DMS153 treated with DMSO at 0.1 percent for 48 hours (cell line): ENCODE data around the gene KCND3.
"Not testable (repeated sequence)": the region's sequence is repeated elsewhere in the genome, so short reads cannot be mapped to it uniquely, and the experiment has no call there.

Source experiments
- DNase-seq: peaks from one replicate; lab custom pipeline; 2025; ENCODE audit not compliant: unreplicated experiment; lab: John Stamatoyannopoulos, UW

Gene KCND3

DNA sequence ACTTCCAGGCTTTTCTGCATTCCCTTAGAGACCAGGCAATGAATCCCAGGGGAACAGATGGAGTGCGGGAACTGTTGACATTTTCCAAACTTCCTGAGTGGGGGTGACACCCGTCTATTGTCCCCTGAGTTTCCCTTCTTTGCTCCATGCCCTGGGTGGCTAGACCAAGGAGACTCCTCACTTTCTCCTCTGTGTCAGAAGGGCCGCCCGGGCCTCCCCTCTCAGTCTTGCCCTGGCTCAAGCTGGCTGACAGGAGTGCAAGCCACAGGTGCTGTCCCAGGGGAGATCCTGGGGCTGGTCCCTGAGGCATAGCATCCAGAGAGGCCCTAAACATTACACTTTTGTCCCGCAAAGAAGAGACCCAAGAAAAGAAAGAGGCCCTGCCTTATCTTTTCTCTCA, 170.9 kb downstream of the KCND3 start:
- no peak for DNase-seq

DNA sequence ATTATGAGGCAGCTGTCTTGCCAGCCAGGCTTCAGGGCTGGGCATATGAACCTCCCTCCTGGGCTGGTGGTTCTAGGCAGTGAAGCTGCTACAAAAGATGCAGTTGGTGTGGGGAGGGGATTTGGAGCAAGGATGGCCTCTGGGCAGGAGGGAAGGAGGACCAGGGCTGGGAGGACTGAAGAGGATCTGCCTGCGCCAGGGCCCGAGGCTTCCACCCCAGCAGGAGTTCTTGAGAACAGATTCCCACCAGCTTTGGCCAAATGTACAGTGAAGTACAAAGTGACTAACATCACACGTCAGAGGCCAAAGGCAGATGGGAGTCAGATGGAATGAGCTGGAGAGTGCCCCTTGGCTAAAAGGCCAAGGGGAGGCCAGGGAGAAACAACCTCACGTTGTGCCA, 171.4 kb downstream of the KCND3 start:
- no peak for DNase-seq

DNA sequence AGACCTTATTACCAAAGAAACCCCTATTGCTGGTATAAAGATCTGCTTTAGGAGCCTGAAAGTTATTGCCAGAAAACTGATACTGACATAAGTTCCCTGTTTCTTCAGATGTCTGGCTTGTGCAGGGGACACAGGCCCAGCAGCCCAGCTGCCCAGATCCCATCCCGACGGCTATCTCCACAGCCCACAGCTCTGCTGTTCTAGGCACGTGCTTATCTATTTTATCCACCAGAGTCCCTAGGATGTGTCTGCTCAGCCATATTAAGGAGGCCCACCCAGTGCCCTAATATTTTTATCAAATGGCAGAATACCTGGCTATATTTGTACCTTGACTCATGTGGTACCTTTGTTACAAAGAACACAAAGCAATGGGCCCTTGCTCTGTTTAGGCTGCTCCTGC, 174.8 kb downstream of the KCND3 start:
- no peak for DNase-seq

DNA sequence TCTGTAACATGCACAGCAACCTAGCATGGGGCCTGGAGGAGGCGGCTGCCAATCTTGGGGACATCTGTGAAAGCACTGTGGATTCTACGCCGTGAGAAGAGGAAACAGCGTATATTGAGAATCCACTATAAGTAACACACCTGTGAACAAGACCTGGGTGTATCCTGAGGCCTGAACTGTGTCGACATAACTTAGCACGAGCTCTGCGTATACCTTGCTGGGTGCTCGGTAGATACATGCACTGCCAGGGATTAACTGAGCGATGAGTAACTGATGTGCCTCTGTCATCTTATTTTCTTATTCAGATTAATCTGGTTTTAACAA, 175.2 kb downstream of the KCND3 start:
- DNase-seq, result no peak

DNA sequence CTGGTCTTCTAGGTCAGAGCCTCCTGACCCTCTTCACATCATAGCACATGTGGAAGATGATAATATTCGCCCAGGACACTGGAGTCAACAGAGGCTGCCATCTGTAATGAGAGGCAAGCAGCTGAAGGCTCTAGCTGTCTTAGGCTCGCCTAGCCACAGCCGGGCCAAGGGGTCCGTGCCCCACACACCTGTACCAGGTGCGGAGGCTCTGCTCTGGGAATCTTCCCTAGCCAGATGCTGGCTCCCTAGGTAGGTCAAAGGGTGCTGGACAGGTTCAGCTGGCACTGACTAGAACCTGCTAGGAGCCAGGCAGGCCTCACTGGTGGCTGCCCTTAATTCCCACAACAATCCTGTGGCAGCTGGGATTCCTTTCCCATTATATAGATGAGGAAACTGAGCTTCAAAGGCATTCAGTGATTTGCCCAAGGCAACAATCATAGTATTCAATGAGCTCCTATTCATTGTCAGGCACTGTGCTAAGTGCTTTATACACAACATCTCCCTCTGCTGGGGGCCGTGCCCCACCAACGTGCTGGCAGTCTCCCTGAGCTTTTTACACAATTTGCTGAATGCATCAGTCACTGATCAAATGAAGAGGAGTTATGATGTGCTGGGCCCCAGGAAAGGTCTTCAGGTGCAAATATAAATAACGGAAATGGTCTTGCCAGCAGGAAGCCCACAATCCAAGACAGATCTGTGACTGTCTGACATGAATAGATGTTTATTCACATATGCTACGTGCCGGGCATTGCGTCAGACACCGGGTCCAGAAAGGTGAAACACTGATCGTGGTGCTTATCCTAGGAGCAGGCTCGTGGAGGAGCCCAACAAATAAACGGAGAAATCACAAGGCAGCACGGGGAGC, 175.8 kb downstream of the KCND3 start:
- no peak for DNase-seq

DNA sequence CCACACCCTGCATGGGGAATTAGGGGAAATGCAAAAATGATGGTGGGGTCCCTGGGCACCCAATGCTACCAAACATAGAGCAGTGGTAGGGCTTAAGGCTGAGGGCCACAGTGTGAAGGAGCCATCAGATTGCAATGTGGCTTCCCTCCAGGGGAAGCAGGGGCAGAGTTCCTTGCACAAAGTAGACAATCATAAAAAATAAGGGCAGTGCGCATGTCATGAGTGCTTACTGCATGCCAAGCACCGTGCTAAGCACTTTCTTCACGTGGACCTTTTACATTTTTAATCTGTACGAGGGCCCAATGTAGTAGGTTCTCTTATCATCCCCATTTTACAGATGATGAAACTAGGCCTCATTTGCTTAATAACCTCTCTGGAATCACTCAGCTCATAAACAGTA, 177.2 kb downstream of the KCND3 start:
- DNase-seq, result no peak

DNA sequence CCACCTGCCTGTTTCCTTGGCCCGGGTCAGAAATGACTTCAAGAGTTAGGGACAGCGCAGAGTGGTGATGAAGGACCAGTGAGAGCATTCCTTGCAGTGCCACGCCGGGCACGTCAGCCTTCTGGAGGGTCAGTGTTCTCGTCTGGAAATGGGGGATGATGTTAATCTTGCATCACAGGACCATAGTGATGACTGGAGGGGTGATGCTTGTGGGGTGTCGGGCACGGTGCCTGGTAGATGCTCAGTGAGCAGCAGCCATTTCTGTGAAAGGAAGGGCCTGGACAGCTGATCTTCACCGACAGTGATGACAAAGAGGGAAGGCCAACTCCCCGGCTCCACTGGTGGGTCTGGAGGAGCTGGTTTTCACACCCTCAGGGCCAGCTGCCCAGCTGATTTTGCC, 177.6 kb downstream of the KCND3 start:
- no peak for DNase-seq

DNA sequence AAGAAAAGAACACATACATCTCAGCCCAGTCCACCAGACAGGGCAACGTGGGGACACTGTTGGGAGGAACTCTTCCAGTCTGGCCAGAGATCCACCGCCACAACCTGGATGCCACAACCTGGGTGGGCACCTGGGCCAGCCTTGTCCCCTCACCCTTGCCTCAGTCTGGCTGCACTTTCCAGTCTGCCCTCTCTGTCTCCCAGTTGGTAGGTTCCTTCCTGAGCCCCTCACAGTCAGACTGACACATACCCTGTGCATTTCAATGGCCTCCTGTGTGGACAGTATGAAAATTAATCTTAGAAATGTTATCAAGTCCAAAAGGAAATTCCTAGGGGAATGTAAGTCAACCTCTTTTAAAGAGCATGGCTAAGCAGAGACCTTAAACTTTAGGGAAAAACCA, 184.2 kb downstream of the KCND3 start:
- no peak for DNase-seq

DNA sequence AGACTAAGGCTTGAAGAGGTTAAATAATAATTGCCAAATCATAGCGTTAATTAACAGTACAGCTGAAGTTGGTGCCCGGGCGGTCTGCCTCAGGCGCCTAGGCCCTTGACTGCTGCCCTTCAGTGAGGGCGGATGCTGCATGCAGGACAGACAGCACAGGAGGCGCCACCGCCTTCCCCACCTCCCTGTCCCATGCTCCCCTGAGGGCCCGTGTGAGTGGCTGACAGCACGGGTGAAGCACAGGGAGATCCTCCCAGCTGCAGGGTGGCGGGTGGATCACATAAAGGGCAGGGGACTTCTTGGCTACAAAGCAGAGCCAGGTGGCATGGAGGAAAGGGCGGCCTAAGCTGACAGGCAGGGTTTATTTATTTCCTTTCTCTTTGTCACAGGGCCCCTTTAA, 184.7 kb downstream of the KCND3 start:
- no peak for DNase-seq

DNA sequence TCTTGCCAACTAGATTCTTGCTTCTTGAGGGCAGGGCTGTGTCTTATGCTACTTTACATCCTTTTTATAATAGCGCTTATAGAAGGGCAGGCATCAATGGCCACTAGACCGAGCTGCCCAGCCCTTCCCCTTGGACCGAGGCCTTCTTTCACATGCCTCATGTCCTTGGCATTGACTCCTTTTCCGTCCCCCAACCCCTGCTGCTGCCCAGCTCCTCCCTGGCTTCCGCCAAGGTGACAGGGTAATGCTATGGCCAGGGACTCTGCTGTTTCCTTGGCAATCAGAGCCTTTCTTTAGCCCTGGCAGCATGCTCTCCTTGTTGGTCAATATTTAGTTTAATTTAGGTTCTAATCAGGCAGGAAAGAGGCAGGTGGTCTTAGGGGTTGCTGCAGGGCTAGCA, 185.5 kb downstream of the KCND3 start:
- no peak for DNase-seq

DNA sequence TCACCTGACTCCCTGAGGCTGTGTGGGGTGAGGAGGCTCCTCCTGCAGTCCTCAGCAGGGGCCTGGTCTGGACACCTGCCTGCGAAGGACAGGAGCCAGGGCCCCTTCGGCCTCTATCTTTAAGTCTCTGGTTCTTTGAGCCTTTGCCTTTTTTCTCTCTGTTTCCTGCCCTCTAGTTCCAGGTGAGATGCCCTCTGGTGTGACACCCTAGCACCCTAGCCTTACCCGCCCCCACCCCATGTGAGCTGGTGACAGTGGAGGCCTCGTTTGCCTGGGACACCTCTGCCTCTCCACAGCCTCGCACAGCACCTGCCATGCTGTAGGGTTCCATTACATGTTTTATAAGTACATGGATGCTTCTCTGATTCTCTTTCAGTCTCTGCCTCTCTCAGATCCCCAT, 186.5 kb downstream of the KCND3 start:
- no peak for DNase-seq

DNA sequence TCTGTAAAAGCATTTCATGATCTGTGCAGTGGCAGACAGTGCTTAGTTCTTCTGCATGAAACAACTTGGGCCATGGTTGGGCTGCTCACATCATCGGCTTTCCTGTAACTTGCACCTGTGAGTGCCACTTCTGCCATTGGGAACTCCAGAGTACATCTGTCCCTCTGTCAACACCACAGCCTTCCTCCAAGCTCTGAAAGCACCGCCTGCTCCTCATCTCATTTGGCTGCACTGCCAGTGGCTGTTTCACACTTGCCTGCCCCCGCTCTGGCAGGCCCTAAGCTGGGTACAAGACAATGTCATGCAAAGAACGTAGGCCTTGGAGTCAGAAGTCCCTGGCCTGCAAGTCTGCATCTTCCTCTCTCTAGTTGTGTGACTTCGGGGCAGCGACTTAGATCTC, 187.4 kb downstream of the KCND3 start:
- DNase-seq, result no peak

DNA sequence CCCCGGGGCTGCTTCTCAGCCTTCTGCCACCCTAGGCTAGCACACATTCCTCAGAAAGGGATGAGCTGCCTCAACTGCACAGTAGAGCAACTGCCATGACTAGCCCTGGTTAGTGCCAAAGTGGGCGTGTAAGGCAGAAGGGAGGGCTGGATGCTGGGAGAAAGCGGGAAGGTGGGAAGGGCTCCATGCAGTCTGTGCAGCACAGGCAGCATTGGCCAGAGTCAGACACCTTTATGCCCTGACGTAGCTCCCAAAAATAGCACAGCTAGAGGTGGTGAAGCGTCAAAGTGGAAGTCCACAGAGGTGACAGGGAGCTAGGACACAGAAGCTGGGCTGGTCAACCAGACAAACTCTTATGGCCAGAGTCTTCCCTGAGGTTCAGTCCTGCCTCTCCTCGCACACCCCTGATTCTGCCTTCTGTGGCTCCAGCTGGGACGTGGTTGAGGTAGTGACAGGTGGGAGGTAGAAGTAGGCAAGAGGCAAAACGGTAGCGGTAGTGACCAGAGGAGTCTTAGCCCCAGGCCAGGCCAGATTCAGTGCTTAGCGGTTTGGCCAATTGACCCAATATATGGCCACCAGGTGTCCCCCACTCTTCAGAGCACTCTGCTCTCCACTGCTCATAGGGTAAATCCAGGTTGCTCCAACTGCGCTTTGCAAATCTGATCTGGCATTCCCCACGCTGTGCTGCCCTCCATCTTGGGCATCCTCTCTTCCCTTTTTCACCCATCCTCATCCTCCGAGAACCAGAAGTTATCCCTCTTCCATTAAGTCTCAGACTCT, 188.2 kb downstream of the KCND3 start:
- no peak for DNase-seq

DNA sequence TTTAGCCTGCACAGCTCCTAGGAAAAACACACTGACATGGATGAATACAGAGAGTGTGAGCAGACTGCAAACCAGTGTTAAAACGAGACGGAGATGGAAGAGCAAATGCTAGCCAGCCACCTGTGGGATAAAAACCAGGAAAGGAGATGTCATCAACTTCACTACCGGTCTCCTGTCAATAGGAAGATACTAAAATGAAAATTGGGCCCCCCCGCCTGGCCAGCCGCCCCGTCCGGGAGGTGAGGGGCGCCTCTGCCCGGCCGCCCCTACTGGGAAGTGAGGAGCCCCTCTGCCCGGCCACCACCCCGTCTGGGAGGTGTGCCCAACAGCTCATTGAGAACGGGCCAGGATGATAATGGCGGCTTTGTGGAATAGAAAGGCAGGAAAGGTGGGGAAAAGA, 189.7 kb downstream of the KCND3 start:
- DNase-seq, result not testable (repeated sequence)

DNA sequence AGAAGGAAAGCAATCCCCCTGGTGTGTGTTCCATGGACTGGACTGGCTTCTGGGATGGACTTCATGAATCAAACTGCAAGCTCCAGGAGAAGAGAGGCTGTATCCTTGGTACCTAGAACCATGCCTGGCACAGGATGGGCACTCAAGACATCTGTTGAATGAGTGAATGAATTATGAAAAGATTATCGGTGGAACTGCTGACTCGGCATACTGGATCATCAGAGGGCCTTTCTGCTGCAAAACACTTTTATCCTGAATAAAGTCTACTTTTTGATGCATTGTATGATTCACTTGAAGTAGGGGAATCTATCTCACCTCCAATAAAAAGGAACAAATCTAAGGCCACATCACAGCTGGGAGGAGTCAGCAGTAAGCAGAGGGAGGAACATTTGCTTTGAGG, 190.9 kb downstream of the KCND3 start:
- no peak for DNase-seq

DNA sequence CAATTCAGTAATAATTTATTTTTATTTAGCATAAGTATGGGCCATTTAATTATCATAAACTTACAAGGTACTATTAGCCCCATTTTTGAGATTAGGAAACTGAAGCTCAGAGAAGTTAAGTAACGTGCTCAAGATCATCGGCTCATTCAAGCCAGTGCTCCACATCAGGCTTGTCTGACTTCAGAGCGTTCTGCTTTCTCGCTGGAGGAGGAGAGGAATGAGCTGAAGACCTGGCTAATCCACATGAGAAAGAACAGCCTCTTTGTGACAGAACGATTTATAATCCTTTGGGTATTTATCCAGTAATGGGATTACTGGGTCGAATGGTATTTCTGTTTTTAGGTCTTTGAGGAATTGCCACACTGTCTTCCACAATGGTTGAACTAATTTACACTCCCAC, 194.1 kb downstream of the KCND3 start:
- DNase-seq, result no peak

DNA sequence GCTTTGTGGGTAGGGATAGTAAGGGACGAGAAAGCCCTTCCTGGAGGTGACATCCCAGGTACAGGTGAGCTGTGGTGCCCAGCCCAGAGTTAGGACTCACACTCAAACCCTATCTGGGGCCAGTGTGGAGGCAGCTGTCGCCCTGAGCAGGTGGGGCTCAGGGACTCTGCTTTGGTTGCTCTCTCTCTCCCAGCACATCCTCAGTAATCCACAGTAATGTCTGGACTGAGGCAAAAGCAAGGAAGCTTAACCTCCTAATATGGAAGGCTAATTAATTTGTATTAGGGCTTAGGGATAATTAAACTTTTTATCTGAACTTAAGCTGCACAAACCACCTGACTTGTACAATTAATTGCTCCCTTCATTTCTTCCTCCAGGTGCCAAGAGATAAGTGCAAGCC, 195.5 kb downstream of the KCND3 start:
- DNase-seq, result no peak

DNA sequence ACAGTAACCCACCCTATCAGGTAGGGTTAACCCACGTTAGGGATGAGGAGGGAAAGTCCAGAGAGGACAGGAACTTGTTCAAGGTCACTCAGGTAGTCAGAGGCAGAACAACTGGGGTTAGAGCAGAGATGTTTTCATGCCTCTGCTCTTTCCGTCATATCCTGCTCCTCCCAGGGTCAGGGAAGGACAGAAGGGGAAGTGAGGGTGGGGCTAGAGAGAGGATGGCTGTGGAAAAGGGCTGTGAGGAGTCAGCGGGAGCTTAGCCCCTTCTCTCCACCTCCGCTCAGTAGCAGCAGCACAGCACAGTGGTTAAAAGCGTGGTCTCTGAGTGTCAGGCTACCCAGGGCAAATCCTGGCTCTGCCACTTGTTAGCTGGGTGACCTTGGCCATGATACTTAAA, 197.2 kb downstream of the KCND3 start:
- DNase-seq, result no peak

DNA sequence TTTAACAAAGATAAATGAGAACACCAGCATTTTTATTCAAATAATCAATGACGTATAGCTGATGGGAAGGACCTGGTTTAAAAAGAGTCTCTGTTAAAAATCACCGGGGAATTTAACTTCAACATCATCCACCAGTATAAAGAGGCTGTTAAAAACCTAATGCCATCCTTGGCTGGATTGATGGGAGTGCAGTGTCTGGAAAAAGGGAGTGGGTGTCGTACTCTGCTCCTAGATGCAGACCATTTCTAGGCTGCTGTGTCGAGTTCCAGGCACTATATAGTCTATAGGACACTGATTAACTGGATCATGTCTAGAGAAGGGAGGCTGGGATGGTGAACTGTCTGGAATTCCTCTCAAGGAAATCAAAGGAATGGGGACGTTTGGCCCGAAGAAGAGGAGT, 197.7 kb downstream of the KCND3 start:
- no peak for DNase-seq

DNA sequence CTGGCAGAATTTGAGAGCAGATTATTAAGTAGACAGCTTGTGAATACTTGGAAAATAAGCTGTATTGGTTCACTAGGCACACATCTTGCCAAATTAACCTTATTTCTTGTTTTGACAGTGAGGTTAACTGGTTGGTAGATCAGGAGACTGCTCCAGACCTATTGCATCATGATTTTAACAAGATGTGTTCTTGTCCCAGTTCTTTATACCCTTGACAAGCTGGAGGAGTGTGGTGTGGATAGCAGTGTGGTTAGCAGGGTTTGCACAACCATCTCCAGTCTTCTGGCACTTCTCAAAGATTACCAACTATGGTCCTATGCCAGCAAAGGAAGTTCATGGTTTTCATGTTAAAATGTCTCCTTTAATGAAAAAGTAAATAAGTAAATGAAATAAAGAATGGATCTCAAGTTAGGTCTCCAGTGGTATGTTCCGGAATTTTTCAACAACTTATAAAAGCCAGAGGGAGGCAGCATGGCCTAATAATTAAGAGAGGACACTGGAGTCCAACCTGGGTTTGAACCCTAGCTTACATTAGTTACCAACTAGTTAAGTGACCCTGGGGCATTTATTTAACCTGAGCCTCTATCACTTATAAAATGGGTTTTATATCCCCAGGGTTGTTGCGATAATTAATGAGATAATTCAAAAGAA, 199.7 kb downstream of the KCND3 start:
- DNase-seq, result no peak

DNA sequence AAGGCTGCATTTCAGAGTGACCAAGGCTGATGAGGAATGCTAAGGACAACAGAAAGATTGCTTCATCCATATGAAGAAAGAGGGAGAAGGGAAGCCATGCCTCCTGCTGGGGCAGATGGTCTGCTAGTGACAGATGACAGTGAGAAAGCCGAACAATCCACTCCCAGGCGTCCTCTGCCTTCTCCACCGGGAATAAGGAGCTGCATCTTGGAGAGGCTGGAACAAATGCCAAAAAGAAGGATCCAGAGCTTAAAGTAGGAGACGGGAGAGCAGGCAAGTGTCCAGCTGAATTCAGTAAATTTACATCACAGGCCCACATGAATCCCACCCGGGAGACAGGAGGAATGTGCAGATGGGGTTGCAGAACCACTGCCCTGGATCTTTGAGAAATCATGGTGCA, 200.3 kb downstream of the KCND3 start:
- no peak for DNase-seq

DNA sequence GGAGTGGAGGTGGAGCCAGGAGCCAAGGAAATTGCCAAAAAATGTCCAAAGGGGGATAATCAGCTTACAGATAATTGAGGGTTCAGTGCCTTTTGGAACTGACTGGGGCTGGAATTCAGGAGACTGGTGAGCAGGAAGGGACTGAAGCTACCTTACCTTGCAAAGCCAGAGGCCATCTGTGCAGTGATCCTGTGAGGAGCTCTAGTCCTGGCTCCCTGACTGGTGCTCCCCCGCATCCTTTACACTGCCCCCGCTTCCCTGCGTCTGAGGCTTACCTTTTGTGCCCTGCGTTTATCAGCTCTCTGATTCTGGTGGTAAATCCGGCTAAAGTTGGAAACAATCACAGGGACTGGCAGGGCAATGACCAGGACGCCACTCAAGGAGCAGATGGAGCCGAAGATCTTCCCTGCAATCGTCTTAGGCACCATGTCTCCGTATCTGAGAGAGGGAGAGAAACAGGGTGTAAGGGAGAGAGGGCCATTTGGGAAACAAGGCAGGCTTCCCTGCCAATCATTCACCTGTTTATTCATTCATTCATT, 202.7 kb downstream of the KCND3 start:
- no peak for DNase-seq
